CD14-positive monocyte (primary cell): Measurements from ENCODE around the gene DLG4. TPM values are rescaled to one million over a fixed set of nuclear protein-coding genes. Genes with fewer than 3 reads are reported as not detected.

ENCODE experiments used
- DNase-seq, 3 donors: peaks; one replicate each; pipeline ENCODE4 v3.0.0-alpha.2; 2011 to 2022
- H2AFZ ChIP-seq: 2 replicates; pipeline ENCODE4 v1.6.0; 2012; ENCODE audit warnings: mild to moderate bottlenecking, low read depth, low read length, inconsistent platforms; ENCODE audit not compliant: insufficient read depth, poor library complexity, severe bottlenecking
- H3K27ac ChIP-seq, 2 donors: 1 replicate in 1 of 2; 2 replicates in 1 of 2; pipeline ENCODE4 v1.5.1; 2012 to 2013; ENCODE audit warnings: low read length in 2 of 2, control low read depth in 1 of 2, inconsistent platforms in 1 of 2, low read depth in 1 of 2, mild to moderate bottlenecking in 1 of 2
- H3K27me3 ChIP-seq, 2 donors: one replicate each; pipeline versions ENCODE4 v1.6.0 to v1.6.1; 2011 to 2013; ENCODE audit warnings: low read length in 2 of 2; ENCODE audit not compliant: control insufficient read depth in 2 of 2, insufficient read depth in 2 of 2
- H3K36me3 ChIP-seq, 2 donors: replicated peaks in 1 of 2; 1 replicate in 1 of 2; 2 replicates in 1 of 2; pipeline versions ENCODE4 v1.5.1 to v1.6.1; 2012 to 2013; ENCODE audit warnings: low read length in 2 of 2, control low read depth in 1 of 2, inconsistent platforms in 1 of 2, mild to moderate bottlenecking in 1 of 2; ENCODE audit not compliant: insufficient read depth in 2 of 2, control insufficient read depth in 1 of 2
- H3K4me1 ChIP-seq, 2 donors: 1 replicate in 1 of 2; 2 replicates in 1 of 2; pipeline versions ENCODE4 v1.5.1 to v1.6.1; 2012 to 2013; ENCODE audit warnings: low read length in 2 of 2, control low read depth in 1 of 2, inconsistent platforms in 1 of 2, mild to moderate bottlenecking in 1 of 2, moderate library complexity in 1 of 2; ENCODE audit not compliant: insufficient read depth in 2 of 2, control insufficient read depth in 1 of 2
- H3K4me2 ChIP-seq: replicated peaks from 2 replicates; pipeline ENCODE3; 2012; ENCODE audit warnings: low read length, moderate library complexity, mild to moderate bottlenecking; ENCODE audit not compliant: poor library complexity, severe bottlenecking; ENCODE audit errors: extremely low read depth
- H3K4me3 ChIP-seq, 3 experiments: fragments of 200-600 bp in 1 of 3; sonication (generic) in 1 of 3; replicated peaks in 1 of 3; 1 replicate in 2 of 3; 2 replicates in 1 of 3; pipeline ENCODE4 v1.5.1; 2011 to 2013; ENCODE audit warnings: low read length in 3 of 3, mild to moderate bottlenecking in 3 of 3, control low read depth in 2 of 3, low read depth in 2 of 3, inconsistent platforms in 1 of 3, moderate library complexity in 1 of 3
- H3K79me2 ChIP-seq: 2 replicates; pipeline ENCODE4 v1.6.0; 2012; ENCODE audit warnings: mild to moderate bottlenecking, control low read depth, inconsistent platforms, low read length, moderate library complexity; ENCODE audit not compliant: insufficient read depth
- H3K9ac ChIP-seq: 2 replicates; pipeline ENCODE4 v1.6.0; 2017; ENCODE audit warnings: low read length, mild to moderate bottlenecking; ENCODE audit not compliant: insufficient read depth, poor library complexity, severe bottlenecking
- H3K9me3 ChIP-seq, 2 donors: replicated peaks in 1 of 2; 1 replicate in 1 of 2; 2 replicates in 1 of 2; pipeline versions ENCODE4 v1.5.1 to v1.6.1; 2012 to 2013; ENCODE audit warnings: low read length in 2 of 2, control low read depth in 1 of 2; ENCODE audit not compliant: control insufficient read depth in 1 of 2, insufficient read depth in 1 of 2
- H4K20me1 ChIP-seq: 2 replicates; pipeline ENCODE4 v1.6.0; 2012; ENCODE audit warnings: mild to moderate bottlenecking, low read length, control low read depth, moderate library complexity; ENCODE audit not compliant: insufficient read depth
- H3K27ac Mint-ChIP-seq, 7 donors: one replicate each; pipeline ENCODE4 v1.8.0; 2020; ENCODE audit warnings: mild to moderate bottlenecking in 7 of 7, mixed read lengths in 7 of 7, moderate library complexity in 6 of 7, inconsistent platforms in 2 of 7
- H3K27me3 Mint-ChIP-seq, 3 donors: one replicate each; pipeline ENCODE4 v1.8.0; 2021 to 2022; ENCODE audit warnings: low read depth in 3 of 3, mild to moderate bottlenecking in 3 of 3, mixed read lengths in 3 of 3, moderate library complexity in 3 of 3, inconsistent platforms in 1 of 3
- H3K36me3 Mint-ChIP-seq, 2 donors: one replicate each; pipeline ENCODE4 v1.8.0; 2020; ENCODE audit warnings: mixed read lengths in 2 of 2, inconsistent platforms in 1 of 2, mild to moderate bottlenecking in 1 of 2
- H3K4me1 Mint-ChIP-seq: one replicate; pipeline ENCODE4 v1.8.0; 2020; ENCODE audit warnings: mild to moderate bottlenecking, mixed read lengths
- H3K4me3 Mint-ChIP-seq, 2 donors: one replicate each; pipeline ENCODE4 v1.8.0; 2020; ENCODE audit warnings: mild to moderate bottlenecking in 2 of 2, mixed read lengths in 2 of 2, moderate library complexity in 1 of 2
- H3K9me3 Mint-ChIP-seq, 7 donors: one replicate each; pipeline ENCODE4 v1.8.0; 2020 to 2022; ENCODE audit warnings: mixed read lengths in 7 of 7, mild to moderate bottlenecking in 6 of 7, moderate library complexity in 6 of 7, inconsistent platforms in 2 of 7
- WGBS: methylation state at CpG from one replicate; pipeline ENCODE4 v1.1.5; 2013; ENCODE audit warnings: missing lambda C conversion rate; ENCODE audit not compliant: insufficient coverage; 5-methylcytosine and 5-hydroxymethylcytosine counted together
- intact Hi-C, 2 donors: fragments of 100-400 bp; cut with micrococcal nuclease; formaldehyde crosslinking; loops; one replicate each; pipeline versions ENCODE4 v1.15.0 to v1.15.1; 2023
- polyA plus RNA-seq, 3 donors: library from polyadenylated mRNA; depleted of rRNA in 1 of 3; unstranded in 2 of 3; stranded (reverse) in 1 of 3; fragments of 300-500 nt in 2 of 3; fragments of >200 nt in 1 of 3; fragmentation: Illumina TruSeq in 2 of 3; gene quantifications; 1 replicate in 2 of 3; 2 replicates in 1 of 3; pipeline ENCODE4 v1.2.3, GENCODE V29; 2012 to 2021
- TF ChIP-seq, protein P1 (sequence below): fragments of 200-600 bp; IDR thresholded peaks from one replicate; pipeline ENCODE4 v1.8.0; 2022; ENCODE audit warnings: antibody characterized with exemption, mild to moderate bottlenecking

The DLG4 gene
- polyA plus RNA-seq, 3 donors, result 0.37 to 42.6 (median 0.39) TPM

DNA sequence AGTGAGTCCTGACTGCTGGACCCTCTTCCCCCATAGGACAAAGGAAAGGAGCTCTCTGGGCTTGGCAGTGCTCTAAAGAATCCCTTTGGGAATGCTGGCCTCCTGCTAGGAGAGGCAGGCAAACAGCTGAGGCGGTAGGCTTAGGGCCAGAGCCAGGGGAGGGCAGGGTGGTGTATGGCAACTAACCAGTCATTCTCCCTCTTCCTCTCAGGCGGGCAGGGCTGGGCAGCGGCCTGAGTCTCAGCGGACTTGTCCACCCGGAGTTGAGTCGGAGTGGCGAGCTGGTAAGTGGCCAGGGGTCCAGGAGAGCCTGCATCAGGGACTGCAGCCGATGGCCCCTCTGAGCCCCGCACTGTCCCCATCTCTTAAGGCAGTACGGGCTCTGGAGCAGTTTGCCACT is 4.5 kb upstream of the DLG4 start:
- Histone ChIP-seq H3K9ac (no peak overlapping the region), H3K27ac (no peak overlapping the region), H4K20me1 (peaks cover 18% of the 10 kb centered on the region), H3K9me3 (no peaks in the 10 kb centered on the region), H3K4me1 (peaks cover 19 to 27% of the 10 kb centered on the region in 2 donors), H3K79me2 (peaks cover 21% of the 10 kb centered on the region), H3K36me3 (peaks cover 52 to 78% of the 10 kb centered on the region in 2 donors), H2AFZ (no peak overlapping the region), H3K4me2 (no peak overlapping the region), H3K4me3 (no peak overlapping the region), H3K27me3 (no peaks in the 10 kb centered on the region)
- Mint-ChIP-seq H3K27me3 (peaks cover 0 to 2% (median 2%) of the 10 kb centered on the region in 3 donors), H3K27ac (peak overlapping the region in 1 of 7 donors; percentile 46), H3K9me3 (peaks cover 0 to 2% (median 0%) of the 10 kb centered on the region in 7 donors), H3K36me3 (peaks cover 66 to 78% of the 10 kb centered on the region in 2 donors), H3K4me1 (peaks cover 25% of the 10 kb centered on the region), H3K4me3 (no peak overlapping the region)
- TF ChIP-seq, protein P1, sequence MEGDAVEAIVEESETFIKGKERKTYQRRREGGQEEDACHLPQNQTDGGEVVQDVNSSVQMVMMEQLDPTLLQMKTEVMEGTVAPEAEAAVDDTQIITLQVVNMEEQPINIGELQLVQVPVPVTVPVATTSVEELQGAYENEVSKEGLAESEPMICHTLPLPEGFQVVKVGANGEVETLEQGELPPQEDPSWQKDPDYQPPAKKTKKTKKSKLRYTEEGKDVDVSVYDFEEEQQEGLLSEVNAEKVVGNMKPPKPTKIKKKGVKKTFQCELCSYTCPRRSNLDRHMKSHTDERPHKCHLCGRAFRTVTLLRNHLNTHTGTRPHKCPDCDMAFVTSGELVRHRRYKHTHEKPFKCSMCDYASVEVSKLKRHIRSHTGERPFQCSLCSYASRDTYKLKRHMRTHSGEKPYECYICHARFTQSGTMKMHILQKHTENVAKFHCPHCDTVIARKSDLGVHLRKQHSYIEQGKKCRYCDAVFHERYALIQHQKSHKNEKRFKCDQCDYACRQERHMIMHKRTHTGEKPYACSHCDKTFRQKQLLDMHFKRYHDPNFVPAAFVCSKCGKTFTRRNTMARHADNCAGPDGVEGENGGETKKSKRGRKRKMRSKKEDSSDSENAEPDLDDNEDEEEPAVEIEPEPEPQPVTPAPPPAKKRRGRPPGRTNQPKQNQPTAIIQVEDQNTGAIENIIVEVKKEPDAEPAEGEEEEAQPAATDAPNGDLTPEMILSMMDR, result no peak
- WGBS, result 96% methylated on average over 8 of the region's 10 CpGs
- intact Hi-C loops, result loop anchor here (5.0 kb wide), 1 partner anchor 73 kb away; no protein-coding TSS in a partner anchor
- no peak for DNase-seq

DNA sequence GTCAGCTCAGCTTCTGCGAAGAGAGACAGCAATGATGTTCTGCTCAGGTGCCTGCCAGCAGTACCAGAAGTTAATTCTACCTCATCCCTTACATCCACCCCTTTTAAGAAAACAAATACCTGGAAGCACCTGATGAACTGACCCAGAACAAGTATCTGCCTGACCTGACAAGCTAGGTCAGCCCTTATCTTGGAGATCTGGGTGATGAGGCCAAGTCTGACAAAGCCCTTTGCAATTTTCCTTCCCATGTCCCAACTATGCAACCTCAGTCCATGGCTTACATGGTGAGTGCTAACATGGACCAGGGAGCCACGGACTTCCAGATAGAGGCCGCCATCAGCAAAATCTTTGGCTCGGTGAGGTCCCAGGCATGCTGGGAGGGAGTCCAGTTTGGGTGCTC is 3.7 kb upstream of the DLG4 start:
- Histone ChIP-seq H3K4me1 (peaks cover 27 to 34% of the 10 kb centered on the region in 2 donors), H4K20me1 (peaks cover 18% of the 10 kb centered on the region), H3K36me3 (peaks cover 48 to 70% of the 10 kb centered on the region in 2 donors), H3K4me2 (no peak overlapping the region), H3K9me3 (no peaks in the 10 kb centered on the region), H3K27ac (no peak overlapping the region), H3K9ac (no peak overlapping the region), H3K27me3 (no peaks in the 10 kb centered on the region), H2AFZ (no peak overlapping the region), H3K4me3 (no peak overlapping the region), H3K79me2 (peaks cover 21% of the 10 kb centered on the region)
- Mint-ChIP-seq H3K27me3 (peaks cover 0 to 2% (median 2%) of the 10 kb centered on the region in 3 donors), H3K4me1 (peaks cover 32% of the 10 kb centered on the region), H3K27ac (peak overlapping the region in 1 of 7 donors; percentile 46), H3K9me3 (peaks cover 0 to 2% (median 0%) of the 10 kb centered on the region in 7 donors), H3K36me3 (peaks cover 59 to 70% of the 10 kb centered on the region in 2 donors), H3K4me3 (no peak overlapping the region)
- intact Hi-C loops, result loop anchor here (5.0 kb wide), 1 partner anchor 74 kb away; no protein-coding TSS in a partner anchor
- WGBS, result 92% methylated on average over 2 of the region's 4 CpGs
- DNase-seq, result no peak
- TF ChIP-seq, protein P1, result no peak
